Frontal cortex (tissue), 4 donors: ENCODE data around the gene ALG11. TPM values are rescaled to one million over a fixed set of nuclear protein-coding genes. Genes with fewer than 3 reads are reported as not detected.
"Not testable (repeated sequence)": the region's sequence is repeated elsewhere in the genome, so short reads cannot be mapped to it uniquely, and the experiment has no call there.

Source experiments
- DNase-seq, 2 donors: peaks; one replicate each; pipeline ENCODE4 v3.0.0; 2012; ENCODE audit warnings: low spot score in 2 of 2
- FAIRE-seq: peaks from 2 replicates; lab custom pipeline; 2012; peaks lifted over from hg19 to GRCh38; lab: Jason Lieb, UNC
- total RNA-seq: library from RNA; depleted of rRNA; stranded (reverse); fragments of >200 nt; gene quantifications from one replicate; pipeline ENCODE4 v1.2.3, GENCODE V29; 2014
- donor health status: control.
- donor health status: control.
- donor health status: control.

The ALG11 gene
- total RNA-seq = 20.8 TPM

GRCh38 chr13:52011632-52012511, at the start of gene ALG11:
Gene ALG11 (plus strand): TSS chr13:52012398. CDS start chr13:52012419, 21 bp downstream.
- FAIRE-seq (peak; percentile 78), DNase-seq (peak; percentile 97)

GRCh38 chr13:51966186-51966585, 46.0 kb upstream of the ALG11 start:
- DNase-seq (no peak), FAIRE-seq (no peak)

DNA sequence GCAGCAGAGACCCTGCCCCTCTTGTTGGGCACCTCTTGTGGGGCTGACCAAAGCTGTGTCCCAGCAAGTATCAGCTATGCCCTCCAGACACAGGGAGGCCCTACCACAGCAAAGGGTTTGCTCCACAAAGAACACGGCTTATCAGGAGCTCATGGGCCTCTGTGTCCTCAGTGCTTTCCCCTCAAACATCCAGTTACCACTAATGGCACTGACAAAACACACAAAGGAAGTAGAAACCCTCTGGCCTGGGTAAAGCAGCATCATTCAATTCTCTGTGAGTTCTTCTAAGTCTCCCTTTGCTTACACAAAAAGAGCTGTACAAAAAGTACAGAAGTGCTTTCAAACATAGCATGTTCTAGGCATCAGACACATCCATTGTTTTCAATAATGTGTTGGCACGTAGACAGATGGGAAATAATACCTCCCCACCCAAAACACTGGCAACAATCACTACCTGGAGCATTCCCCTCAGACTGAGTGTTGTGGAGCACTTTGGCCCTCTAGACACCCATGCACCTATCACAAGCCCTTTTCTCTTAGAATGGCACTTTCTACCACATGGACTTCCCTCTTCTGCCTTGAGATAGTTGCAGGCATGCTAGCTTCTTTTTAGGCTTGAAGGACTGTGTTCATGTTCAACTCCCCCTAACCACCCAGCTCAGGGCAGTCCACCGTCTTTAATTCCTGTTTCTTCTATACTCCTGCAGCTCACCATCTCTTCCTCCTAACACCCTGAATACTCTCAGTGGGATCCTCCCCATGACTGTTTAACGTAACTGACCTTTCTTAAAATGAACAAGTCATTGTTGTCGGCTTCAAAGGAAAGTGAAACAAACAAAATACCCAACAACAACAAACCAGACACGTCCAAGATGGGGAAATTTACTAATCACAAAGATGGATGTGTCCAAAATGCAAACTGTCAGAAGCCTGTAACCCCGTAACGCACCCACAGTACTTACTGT, 44.4 kb upstream of the ALG11 start:
- no peak for DNase-seq
- FAIRE-seq = no peak

DNA sequence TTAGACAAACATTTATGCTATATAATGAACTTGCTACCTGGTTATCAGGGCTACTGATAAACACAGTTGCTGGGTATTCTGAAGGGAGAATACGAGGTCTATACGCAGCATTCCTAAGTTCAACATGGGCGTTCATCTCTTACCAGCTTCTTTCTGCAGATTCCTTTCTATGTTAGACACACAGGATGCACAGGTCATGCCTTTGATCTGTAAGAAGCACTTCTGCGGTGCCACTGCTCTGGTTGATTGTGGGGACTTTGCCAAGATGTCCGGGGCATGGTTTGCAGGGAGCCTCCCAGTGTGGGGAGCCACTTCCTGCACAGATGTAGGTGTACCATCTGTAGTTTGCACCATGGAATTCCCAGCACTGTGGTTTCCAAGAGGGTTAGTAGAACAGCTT, 41.8 kb upstream of the ALG11 start:
- DNase-seq = no peak
- no peak for FAIRE-seq

GRCh38 chr13:51971520-51972426, 40.4 kb upstream of the ALG11 start:
- DNase-seq (no peak), FAIRE-seq (no peak)

GRCh38 chr13:51974482-51974881, 37.7 kb upstream of the ALG11 start:
- FAIRE-seq (no peak), DNase-seq (no peak)

GRCh38 chr13:51976423-51976822, 35.8 kb upstream of the ALG11 start:
- FAIRE-seq (no peak), DNase-seq (no peak)

GRCh38 chr13:51976890-51977289, 35.3 kb upstream of the ALG11 start:
- no peak for FAIRE-seq
- no peak for DNase-seq

GRCh38 chr13:51977625-51978024, 34.6 kb upstream of the ALG11 start:
- FAIRE-seq (no peak), DNase-seq (no peak)

DNA sequence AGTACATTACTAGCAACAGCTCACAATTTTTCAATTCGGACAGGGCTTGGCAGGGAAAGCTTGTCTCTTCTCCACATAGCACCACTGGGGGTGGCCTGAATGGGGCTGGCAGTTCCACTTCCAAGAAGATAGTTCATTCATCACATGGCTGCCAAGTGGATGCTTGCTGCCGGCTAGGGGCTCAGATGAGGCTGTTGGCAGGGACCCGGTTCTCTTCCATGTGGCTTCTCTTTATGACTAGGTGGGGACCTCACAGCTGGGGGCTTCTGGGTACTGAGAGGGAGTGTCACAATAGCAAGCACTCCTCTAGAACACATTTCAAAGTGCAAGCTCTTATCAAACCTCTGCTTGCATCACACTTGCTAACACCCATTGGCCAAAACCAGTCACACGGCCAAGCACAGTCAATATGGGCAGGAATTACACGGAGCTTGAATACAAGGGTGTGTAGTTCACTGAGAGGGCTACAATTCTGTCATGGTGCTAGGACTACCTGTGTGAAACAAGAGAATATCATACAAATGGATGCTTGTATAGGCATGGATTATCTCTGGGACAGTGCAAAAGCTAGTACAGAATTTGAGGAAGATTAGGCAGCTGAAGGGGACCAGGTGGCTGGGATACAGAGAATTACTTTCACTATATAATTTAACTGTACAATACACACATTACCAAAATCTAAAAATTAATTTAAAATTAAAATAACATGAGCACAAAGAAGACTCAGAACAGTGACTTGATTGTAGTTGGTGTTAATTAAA, 33.2 kb upstream of the ALG11 start:
- FAIRE-seq = no peak
- no peak for DNase-seq

GRCh38 chr13:51980908-51981307, 31.3 kb upstream of the ALG11 start:
- FAIRE-seq = no peak
- DNase-seq = no peak

DNA sequence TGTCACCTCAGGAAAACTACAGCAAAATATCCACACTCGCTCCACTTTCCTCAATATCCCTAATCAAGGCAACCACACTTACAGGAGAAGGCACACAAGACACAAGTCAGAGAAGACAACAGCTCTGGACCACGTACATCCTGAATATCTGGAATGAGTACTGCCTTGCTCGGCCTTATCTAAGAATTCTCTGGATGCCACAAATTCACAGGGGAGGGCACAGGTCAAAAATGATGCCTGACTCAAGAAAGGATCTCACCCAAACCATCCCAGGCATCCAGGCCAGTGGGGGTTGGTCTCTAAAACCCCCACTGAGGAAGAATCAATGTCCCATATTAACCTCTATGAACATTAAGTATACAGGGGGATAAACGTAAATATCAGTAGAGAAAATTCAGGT, 30.8 kb upstream of the ALG11 start:
- FAIRE-seq (no peak), DNase-seq (no peak)

- DNase-seq, FAIRE-seq: not testable (repeated sequence)
These were observed 28.9 kb upstream of the ALG11 start for GRCh38 chr13:51983292-51983691.

DNA sequence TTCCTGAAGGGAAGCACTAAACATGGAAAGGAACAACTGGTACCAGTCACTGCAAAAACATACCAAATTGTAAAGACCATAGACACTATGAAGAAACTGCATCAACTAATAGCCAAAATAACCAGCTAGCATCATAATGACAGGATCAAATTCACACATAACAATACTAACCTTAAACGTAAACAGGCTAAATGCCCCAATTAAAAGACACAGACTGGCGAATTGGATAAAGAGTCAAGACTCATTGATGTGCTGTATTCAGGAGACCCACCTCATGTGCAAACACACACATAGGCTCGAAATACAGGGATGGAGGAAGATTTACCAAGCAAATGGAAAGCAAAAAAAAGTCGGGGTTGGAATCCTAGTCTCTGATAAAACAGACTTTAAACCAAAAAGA, 27.3 kb upstream of the ALG11 start:
- DNase-seq, FAIRE-seq: not testable (repeated sequence)

- FAIRE-seq = no peak
- DNase-seq = no peak
These were observed 23.1 kb upstream of the ALG11 start for GRCh38 chr13:51988988-51989618.

DNA sequence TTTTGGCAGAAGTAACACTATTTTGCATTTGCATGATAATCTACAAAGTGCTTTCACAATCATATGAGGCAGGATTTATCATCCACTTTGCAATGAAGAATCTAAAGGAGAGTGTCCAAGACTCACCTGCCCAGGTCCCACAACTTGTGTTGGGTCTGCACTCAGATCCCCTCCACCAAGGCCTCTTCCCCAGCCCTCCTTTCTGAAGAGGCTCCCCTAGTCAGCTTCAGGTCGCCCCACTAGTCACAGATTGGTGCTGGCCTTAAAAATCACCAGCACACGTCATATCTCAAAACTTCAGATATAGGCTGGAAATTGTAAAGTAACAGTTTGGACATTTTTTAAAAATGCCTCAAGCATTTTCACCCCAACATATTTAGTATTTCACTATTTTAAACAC, 18.5 kb upstream of the ALG11 start:
- DNase-seq (no peak), FAIRE-seq (no peak)

DNA sequence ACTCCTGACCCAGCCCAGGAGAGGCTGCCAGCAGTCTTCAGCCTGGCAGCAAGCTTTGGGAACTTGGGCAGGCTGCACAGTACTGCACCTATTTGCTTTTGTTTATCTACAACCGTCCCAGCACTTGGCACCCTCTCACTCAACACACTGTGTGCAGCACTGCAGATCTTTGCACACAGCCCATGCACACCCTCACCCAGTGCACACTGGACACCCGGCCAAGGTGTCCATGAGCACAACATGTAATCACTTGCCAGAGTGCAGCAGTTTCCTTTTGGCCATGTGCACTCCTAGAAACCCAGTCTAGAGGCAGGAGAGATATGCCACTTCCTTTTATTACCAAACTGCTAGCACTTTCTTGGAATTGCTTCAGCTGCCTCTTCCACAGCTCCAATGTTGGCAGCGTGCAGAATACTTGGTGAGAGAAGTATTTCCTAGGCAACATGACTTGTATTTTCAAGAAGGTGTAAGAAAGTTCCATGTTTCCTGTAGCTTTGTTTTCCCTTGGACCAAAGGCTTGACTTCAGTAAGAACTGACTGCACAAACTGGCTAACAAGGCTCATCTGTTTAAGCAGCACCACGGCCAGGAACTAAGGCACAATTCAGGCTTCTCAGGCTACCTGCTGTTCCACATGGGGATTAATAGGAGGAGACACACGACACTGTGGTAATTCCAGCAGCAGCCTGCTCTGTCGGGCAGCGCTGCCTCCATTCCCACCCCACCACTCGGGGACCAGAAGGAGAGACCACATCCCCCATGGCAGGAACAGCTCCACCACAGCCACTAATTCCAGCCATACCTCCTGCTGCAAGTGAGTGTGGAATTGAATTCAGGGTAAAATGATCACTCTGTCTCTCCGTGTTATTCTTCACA, 16.3 kb upstream of the ALG11 start:
- DNase-seq (no peak), FAIRE-seq (no peak)

GRCh38 chr13:51996641-51997040, 15.6 kb upstream of the ALG11 start:
- FAIRE-seq (no peak), DNase-seq (no peak)
